Epidermal melanocyte (primary cell): Measurements from ENCODE around the gene HNRNPUL2.
"Not testable (repeated sequence)": the region's sequence is repeated elsewhere in the genome, so short reads cannot be mapped to it uniquely, and the experiment has no call there.

Source experiments
- DNase-seq: peaks from one replicate; pipeline ENCODE4 v3.0.0; 2011; ENCODE audit warnings: low spot score; ENCODE audit not compliant: insufficient read length

HNRNPUL2 gene

DNA sequence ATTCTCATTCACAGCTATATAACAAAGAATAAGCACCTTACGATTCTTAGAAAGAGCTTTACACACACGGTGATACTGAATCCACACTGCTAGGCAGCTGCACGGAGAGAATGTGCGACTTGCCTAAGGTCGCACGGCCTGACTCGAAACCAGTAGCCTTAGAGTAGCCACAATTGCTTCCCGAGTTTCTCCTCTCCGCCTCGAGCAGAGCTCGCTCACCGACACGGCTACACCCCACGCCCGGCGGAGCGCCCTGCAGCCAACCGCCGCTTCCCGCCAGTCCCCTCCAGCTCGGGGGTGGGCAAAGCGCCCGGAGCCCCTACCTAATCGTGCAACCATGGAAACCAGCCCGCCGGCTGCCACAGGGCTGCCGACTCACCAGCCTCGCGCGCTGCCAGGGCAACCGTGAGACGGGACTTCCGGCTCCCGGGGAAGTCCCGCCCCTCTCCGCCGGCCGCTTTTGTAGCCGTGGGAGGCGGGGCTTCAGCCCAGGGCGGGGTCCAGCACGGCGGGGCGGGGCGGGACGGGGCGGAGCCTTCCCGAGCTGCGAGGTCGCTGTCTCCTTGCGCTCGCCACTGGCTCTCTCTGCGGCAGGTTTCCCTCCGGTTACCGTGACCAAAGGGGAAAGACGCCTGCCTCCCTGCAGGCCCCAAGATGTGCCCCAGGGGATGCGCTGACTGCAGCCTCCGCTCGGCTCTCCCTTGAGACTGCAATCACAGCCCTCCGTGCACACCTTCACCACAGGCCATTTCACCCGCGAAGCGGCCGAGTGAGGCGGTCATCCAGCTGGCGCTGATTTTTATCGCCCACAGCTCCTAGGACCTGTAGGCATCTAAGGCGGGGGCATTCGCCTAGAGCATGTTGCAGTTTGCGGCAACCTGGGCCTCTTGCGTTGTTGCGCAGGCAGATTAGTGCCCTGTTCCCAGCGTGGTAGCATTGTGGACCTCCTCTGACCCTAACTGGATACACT is 21.1 kb downstream of the HNRNPUL2 start:
- DNase-seq, result peak; percentile 79

DNA sequence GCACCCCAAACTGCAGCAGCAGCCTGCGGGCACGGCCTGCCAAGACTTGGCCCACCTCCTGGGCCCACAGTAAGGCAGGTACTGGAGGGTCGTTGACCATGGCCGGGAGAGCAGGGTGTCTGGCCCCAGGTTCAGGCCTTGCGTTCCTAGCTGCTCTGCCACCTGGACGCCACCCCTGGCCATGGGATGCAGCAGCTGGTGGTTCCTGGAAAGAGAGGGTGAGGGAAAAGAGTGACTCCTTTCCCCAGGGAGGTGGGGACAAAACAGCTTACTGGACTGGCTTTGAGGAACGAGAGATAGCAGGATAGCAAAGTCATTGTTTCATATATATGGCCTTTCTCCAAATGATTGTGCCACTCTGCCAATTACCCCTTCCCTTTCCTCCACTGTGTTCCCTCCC is 21.8 kb downstream of the HNRNPUL2 start:
- no peak for DNase-seq

DNA sequence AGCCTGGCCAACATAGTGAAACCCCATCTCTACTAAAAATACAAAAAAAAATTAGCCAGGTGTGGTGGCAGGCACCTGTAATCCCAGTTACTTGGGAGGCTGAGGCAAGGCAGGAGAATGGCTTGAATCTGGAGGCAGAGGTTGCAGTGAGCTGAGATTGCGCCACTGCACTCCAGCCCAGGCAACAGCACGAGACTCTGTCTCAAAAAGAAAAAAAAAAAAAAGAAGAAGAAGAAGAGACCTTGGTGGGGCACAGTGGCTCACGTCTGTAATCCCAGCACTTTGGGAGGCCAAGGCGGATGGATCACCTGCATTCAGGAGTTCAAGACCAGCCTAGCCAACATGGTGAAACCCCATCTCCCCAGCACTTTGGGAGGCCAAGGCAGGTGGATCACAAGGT is 23.3 kb downstream of the HNRNPUL2 start:
- not testable (repeated sequence) for DNase-seq

DNA sequence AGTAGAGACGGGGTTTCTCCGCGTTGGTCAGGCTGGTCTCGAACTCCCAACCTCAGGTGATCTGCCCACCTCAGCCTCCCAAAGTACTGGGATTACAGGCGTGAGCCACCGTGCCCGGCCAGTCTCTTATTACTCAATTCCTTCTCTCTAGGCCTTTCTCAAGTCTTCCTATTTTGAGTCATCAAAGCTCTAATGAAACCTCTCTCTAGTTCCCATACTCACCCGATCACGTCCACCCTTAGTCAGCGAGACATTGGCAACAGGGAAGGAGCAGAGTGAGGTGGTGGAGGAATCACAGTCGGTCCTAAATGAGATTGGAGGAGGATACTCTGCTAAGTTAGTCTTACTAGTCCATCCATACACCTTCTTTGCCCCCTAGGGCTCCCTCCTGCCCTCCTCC is 25.0 kb downstream of the HNRNPUL2 start:
- no peak for DNase-seq

DNA sequence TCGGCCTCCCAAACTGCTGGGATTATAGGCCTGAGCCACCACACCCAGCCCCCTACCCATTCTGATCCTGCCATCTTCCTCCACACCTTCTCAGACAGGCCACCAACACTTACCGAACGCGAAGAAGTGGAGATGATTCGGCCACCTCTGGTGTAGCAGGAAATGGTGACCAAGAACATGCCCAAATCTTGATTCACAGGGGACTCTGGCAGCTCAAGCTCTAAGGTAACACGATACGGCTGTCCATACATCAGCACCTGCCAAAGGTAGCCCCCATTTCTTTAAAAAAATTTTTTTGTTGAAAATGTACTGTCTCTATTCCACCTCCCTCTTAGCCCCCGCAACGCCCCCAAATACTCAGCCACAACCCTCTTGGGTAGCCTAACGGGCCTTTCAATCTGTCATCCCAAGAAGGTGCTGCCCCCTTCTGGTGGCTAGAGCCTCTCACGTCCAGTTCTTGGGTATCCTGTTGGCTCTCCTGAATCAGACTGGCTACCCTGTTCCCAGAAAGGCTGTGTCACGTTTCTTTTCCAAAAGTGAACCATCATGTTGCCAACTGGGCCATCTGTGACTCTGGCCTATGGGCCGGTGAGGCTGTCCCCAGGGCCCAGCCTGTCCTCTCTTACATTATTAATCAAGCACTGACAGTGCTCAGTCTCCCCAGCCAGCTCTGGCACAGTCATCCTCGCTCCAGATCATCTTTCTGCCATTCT is 32.6 kb downstream of the HNRNPUL2 start:
- DNase-seq, result peak; percentile 69

DNA sequence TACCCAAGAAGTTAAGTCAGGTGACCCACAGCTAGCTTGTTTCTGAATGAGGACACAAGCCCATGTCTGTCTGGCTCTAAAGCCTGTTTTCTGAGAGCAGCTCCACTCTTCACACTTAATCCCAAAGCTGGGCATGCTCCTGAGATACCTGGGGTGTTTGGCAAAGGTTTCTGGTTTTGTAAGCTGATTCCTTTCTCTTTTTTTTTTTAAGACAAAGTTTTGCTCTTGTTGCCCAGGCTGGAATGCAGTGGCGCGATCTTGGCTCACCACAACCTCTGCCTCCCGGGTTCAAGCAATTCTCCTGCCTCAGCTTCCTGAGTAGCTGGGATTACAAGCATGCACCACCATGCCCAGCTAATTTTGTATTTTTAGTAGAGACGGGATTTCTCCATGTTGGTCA is 33.6 kb downstream of the HNRNPUL2 start:
- not testable (repeated sequence) for DNase-seq

DNA sequence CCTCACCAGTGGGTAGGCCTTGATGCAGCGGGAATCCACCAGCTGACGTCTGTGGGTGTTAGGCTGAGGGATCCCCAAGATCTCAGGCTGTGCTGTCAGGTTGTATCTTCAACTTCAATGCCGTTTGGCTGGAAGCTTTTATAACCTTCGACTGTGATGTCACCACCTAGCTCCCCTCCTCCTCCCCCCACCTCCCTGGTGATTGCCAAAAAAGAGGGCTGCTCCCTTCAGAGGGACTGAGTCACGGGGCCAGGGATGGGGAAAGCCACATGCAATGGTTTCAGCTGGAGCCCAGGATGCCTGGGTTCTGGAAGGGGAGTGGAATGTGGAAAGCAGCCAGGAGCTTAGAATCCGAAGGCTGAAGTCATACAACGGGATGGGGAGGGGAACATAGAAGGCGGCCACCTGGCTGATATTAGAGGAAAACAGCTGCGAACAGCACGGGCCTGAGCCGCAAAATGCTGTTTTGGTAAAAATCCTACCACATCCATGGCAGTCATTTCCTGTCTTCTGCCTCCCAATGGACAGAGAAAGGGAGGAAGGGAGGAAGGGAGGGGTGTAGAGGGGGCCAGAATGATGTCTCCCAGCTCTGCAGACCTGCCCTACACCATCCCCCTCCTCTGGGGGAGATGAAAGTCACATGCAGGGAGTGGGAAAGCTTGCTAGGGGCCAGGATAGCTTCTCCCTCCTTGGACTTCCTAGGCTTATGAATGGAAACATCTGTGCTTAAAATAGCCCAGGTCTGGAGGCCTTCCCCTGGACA is 37.7 kb downstream of the HNRNPUL2 start, which contains the start of gene LRRN4CL:
Gene LRRN4CL (minus strand): TSS at position 110 of the 763 bp plus-strand sequence. CDS start 1,022 bp downstream, outside the sequence.
- peak; percentile 97 for DNase-seq

DNA sequence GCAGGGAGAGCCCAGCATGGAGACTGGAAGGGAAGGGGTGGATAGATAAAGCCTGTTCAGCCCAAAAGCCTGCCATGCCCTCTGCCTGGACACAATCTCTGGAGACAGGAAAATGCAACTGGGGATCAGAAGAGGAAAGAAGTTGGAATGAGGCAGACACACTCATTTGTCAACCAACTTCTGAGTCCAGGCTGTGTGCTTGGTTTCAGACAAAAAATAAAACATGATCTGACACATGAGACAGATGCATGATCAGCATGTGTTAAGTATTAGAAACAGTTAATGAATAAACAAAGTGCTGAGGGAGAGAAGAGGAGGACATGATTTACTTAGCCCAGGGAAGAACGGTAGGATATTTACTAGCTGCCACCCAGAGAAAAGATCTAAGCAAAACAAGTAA is 38.8 kb downstream of the HNRNPUL2 start:
- DNase-seq, result no peak

DNA sequence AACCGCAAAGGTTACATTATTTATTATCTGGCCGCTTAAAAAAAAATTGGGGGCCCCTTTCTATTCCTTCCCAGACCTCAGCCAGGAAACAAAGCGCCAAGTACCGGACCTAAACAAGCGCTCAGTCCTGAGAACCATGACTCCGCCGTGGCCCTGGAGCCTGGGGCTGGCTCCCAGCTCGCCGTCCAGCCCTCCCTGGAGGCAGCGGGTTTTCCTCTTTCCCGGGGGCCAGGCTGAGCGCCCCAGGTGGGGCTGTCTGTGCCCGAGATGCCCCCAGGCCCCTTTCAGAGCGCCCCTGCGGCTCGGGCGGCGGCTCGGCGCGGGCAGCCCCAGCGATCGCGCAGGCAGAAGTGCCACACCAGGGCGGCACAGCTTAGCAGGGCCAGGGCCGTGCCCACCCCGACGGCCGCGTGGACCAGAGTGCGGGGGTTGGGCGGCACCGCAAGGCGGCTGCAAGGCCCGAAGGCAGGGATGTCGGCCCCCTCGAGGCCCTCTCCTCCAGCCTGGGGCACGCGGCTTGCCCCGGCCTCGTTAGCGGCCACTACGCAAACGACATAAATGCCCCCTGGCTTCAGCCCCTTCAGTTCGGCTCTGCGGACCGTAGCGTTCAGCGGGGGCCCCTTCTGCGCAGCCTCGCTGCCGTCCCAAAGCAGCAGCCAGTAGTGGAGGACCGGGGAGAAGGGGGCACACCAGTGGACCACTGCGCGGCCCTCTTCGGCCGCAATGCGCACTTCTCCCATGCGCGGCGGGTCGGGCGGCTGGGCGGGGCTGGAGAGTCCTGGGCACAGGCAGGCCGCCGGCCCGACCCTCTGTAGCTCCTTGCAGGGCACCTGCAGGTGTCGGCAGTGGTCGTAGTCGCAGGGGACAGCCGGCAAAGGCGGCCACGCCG is 39.5 kb downstream of the HNRNPUL2 start:
- DNase-seq, result no peak

DNA sequence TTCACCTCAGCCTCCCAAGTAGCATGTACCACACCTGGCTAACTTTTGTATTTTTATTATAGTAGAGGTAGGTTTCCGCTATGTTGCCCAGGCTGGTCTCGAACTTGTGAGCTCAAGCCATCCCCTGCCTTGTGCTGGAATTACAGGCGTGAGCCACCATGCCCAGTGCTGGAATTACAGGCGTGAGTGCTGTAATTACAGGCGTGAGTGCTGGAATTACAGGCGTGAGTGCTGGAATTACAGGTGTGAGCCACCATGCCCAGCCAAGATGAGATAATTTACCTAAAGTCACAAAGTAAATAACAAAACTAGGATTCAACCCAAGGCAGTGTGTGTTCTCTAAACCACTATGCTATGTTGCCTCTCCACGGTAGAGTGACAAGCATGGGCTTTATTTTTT is 44.7 kb downstream of the HNRNPUL2 start:
- no peak for DNase-seq

DNA sequence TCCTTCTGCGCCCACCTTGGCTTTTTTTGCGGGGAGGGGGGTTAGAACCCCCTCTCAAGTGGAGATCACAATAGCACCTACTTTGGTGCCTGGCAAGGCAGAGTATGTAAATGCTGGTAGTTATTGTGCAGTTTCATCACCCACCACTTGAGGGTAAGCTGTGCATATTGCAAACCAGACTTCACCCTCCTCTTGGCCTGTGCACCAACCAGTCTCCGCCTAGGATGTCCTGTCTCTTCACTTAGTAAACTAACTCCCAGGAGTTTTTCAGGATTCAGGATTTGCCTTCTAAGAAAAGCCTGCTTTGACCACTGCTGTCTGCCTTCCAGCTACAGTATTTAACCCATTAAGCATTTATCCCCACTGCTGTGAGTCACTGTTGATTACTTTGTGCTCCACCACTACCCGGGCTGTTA is 46.4 kb downstream of the HNRNPUL2 start:
- DNase-seq, result peak; percentile 82

DNA sequence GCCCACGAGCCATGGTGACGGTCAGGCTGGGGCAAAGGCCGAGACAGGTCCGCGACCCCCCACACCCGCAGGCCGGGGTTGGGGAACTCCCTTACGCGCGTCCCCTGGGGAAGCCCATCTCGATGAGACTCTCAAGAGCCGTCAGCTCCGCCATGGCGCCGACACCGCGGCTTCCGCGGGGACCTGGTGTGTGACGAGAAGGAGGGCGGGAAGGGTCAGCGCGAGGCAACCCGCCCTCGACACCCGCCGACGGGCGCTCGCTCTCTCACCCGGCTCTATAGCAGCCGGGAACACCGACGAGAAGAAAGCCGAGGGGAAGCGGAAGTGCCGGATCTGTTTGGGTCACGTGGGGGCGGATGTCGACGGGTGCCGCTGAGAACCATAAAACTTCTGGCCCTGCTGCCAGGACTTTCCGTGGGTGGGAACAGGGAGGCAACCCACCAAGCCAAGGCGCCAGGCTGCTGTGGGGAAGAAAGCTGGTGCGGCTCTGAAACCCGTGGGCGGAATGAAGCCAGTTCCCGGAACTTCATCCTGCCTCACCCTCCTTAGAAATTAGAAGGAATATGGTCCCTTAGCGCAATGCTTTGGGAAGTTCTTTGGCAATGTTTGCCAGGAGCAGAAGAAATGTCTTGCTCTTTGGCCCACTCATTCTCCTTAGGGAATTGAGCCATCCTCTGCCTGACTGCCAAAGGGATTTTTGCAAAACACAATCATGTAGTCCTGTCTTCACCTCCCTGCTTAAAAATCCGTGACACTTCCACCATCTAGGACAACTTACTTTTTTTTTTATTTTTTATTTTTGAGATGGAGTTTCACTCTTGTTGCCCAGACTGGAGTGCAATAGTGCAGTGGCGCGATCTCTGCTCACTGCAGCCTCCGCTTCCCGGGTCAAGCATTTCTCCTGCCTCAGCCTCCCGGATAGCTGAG is 48.2 kb downstream of the HNRNPUL2 start, which contains the start of gene UBXN1:
Gene UBXN1 (minus strand): TSS at position 304 of the 927 bp plus-strand sequence. CDS start 150 bp downstream, at position 154.
- DNase-seq, result peak; percentile 94

DNA sequence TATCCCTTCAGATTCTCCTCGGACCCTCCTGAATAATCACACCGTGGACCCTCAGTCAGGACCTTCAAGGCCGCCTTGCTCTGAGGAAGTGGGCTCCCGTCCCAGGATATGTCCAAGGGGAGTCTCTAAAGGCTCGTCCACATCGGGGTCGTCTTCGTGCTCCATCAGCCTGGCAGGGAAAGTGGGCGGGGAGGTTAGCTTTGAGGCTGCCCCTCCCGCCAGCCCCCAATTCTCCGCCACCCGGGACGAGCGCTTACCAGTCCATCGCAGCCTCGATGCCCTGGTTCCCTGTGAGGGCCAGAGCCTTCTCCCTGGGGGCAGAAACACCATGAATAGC is 48.9 kb downstream of the HNRNPUL2 start:
- DNase-seq, result no peak

DNA sequence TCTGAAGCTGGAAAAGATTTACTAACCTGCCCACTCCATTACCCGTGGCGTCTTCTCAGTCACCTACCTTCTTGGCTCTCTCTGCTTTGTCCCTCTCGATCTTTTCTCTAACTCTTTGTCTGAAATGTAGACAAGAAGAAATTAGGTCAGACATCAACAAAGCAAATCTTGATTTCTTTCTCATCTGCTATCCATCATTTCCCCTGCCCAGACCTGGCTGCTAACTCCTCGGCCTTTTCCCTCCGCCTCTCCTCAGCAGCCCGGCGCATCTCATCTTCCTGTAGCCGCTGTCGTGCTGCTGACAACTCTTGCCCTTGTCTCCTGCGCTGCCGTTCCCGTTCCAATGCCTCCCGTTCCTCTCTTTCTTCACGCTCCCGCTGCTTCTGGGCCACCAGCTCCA is 49.5 kb downstream of the HNRNPUL2 start:
- DNase-seq, result no peak

DNA sequence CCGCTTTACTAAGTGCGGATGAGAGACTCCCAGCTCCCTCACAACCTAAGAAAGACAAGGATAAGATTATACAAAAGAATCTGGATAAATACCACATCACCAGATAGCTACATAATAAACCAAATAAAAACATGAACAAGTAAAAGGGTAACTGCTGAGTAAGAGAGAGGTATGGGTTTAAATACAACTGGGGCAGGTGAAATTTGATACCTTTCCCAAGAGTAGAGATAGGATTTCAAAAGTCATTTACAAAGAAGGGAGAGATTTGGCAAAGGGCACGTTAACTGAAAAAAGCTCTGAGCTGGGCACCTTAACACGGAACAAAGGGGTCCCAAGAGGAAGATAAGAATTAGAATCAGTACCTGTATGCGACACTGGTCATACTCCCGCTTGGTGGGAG is 50.1 kb downstream of the HNRNPUL2 start:
- DNase-seq, result no peak

DNA sequence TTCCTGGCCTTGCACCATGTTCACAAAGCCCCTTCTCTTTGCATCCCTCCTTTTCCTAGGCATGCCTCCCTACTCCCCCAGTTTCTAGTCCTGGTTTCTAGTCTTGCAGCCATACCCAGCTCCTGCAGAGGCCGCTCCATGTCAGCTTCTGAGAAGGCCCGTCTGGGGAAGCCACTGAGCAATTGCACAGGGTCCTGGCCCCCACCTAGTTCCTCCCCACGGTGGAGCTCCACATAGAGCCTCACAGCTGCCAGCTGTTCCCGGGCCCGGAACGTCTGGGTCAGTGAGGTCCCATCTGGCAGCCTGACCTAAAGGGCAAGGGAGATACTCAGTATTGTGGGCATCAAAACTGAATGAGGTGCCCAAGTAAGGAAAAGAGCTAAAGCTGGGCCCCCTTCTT is 50.6 kb downstream of the HNRNPUL2 start:
- no peak for DNase-seq

DNA sequence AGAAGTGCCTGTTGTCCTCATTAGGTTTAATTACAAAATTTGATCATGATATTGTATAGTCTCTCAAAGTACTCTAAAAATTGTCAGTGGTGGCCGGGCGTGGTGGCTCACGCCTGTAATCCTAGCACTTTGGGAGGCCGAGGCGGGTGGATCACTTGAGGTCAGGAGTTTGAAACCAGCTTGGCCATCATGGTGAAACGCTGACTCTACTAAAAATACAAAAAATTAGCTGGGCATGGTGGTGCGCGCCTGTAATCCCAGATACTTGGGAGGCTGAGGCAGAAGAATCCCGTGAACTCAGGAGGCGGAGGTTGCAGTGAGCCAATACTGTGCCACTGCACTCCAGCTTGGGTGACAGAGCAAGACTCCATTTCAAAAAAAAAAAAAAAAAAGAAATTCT is 51.8 kb downstream of the HNRNPUL2 start:
- DNase-seq, result not testable (repeated sequence)

DNA sequence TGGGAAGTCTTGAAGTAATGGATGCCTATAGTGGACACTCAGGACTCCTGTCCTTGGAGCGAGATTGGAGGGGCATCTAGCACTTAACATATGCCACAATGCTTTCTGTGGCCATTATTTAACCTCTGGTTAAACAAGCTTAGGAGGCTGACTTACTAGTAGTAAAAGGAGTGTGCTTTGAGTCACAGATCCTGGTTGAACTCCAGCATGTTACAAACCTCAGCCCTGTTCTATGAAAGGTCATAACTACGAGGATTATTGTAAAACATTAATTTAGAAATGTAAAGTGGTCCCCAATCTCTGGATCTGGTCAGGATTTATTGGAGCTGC is 54.1 kb downstream of the HNRNPUL2 start:
- no peak for DNase-seq

DNA sequence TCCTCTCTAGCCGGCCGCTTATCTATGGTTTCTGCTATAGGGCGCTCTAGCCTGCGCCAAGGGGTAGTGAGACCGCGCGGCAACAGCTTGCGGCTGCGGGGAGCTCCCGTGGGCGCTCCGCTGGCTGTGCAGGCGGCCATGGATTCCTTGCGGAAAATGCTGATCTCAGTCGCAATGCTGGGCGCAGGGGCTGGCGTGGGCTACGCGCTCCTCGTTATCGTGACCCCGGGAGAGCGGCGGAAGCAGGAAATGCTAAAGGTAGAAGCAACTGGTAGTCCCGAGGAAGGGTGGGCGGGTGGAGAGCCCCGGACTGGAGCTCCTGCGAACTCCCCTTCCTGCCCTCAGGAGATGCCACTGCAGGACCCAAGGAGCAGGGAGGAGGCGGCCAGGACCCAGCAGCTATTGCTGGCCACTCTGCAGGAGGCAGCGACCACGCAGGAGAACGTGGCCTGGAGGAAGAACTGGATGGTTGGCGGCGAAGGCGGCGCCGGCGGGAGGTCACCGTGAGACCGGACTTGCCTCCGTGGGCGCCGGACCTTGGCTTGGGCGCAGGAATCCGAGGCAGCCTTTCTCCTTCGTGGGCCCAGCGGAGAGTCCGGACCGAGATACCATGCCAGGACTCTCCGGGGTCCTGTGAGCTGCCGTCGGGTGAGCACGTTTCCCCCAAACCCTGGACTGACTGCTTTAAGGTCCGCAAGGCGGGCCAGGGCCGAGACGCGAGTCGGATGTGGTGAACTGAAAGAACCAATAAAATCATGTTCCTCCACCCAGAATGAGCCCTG is 55.5 kb downstream of the HNRNPUL2 start, which contains the start of the genes LBHD1 and UQCC3:
Gene LBHD1 (minus strand): TSS at position 660 of the 782 bp plus-strand sequence. CDS start 2,236 bp downstream, outside the sequence.
Gene UQCC3 (plus strand): TSS at position 66 of the 782 bp plus-strand sequence. CDS start 73 bp downstream, at position 139.
- peak; percentile 77 for DNase-seq
